GM18508 (cell line): ENCODE results near the gene PTPRJ.

Experiments used
- ATAC-seq: cut with Tn5 transposase; IDR thresholded peaks from one replicate; pipeline ENCODE4 v1.9.1; 2021; ENCODE audit warnings: moderate number of reproducible peaks; ENCODE audit not compliant: insufficient read depth, unreplicated experiment

Gene PTPRJ

GRCh38 chr11:47992959-47993820, 12.8 kb downstream of the PTPRJ start:
- no peak for ATAC-seq

DNA sequence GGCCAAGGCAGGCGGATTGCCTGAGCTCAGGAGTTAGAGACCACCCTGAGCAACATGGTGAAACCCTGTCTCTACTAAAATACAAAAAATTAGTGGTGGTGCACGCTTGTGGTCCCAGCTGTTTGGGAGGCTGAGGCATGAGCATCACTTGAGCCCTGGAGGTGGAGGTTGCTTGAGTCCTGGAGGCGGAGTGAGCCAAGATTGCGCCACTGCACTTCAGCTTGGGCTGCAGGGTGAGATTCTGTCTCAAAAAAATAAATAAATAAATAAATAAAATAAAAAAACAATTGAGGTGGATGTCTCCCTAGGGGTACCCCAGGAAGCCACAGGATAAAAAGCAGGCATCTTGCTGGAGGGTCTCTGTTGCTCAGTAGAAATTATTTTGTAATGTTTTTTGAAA, 14.1 kb downstream of the PTPRJ start:
- ATAC-seq: no peak

GRCh38 chr11:47995360-47995769, 15.0 kb downstream of the PTPRJ start:
- ATAC-seq: no peak

- no peak for ATAC-seq
These were observed 17.0 kb downstream of the PTPRJ start for GRCh38 chr11:47997063-47998053.

GRCh38 chr11:47998345-47998732, 18.0 kb downstream of the PTPRJ start:
- no peak for ATAC-seq

DNA sequence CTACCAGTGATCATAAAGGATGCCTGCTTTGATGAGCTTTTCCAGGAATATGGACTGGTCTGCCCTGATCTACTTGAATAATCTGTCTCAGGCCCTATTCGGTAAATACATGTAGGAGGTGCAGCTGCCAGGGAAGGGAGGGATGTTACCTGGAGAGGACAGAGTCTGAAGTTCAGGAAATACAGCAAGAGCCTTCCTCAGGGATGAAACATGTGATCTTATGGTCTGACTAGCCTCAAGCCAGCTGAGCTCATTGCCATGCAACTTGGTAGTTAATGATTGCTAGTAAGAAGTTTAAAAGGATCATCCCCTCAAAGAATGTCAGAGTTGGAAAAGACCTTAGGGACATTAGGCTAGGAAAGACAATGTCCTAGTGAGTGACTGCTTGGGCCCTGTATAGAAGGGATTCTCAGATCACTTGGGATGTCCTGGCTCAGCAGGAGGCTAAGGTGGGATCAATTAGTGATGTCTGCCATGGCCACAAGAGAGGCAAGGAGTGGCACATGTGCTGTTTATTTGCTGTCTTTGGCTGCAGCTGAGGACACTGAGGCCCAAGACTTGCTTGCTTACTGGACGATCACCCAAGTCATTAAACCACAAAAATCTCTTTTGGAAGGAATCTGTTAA, 18.5 kb downstream of the PTPRJ start:
- ATAC-seq: no peak

GRCh38 chr11:48000432-48000831, 20.1 kb downstream of the PTPRJ start:
- ATAC-seq: no peak

DNA sequence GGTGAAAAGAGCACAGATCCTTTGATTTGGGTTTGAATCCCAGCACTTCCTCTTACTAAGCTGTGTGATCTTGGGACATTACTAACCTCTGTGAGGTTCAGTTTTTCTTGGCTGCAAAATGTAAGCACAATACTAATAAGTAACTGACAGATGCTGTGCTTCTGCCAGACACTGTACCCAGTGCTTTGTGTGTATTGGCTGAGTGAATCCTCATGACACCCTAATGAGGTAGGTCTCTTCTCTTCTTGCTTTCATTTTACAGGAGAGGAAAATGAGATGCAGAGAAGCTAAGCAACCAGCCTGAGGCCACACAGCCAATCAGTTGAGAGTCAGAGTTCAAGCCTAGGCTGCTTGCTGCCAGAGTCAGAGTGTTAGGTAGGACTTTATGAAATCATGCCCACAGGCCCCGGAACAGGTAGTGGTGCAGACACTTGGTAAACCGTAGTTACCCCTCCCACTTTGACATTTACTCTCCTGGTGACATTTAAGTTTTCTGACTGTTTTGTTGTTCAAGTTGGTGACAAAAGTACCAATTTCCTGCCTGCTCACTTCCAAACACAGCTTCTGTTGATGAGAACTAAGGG, 21.2 kb downstream of the PTPRJ start:
- ATAC-seq: peak; percentile 79

GRCh38 chr11:48002561-48002960, 22.2 kb downstream of the PTPRJ start:
- ATAC-seq: no peak

DNA sequence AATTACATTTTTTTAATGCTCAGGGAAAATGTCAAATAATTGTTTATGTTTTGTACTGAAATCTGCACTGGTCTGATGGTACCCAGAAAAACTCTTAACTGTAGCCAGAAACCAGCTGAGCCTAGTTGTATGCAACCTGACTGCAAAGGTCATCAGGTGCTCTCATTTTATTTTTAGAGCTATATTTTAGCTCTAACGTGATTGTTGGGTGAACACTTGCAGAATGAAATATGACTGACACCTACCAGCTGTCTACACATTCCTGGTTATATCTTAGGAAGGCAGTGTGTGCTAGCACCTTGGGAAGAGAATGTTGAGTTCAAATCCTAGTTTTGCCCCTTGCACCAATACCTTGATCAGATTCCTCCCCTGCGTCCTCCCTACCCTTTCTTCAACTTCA, 23.6 kb downstream of the PTPRJ start:
- ATAC-seq: no peak

GRCh38 chr11:48004456-48004855, 24.1 kb downstream of the PTPRJ start:
- ATAC-seq: no peak

DNA sequence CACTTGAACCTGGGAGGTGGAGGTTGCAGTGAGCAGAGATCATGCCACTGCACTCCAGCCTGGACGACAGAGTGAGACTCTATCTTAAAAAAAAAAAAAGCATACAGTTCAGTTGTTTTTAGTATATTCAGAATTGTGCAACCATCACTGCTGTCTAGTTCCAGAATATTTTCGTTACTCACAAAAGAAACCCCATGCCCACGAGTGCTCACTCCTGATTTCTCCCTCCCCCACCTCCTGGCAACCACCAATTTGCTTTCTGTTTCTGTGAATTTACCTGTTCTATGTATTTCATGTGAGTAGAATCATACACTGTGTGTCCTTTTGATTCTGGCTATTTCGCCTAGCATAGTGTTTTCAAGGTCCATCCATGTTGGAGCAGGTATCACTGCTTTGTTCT, 24.8 kb downstream of the PTPRJ start:
- no peak for ATAC-seq

DNA sequence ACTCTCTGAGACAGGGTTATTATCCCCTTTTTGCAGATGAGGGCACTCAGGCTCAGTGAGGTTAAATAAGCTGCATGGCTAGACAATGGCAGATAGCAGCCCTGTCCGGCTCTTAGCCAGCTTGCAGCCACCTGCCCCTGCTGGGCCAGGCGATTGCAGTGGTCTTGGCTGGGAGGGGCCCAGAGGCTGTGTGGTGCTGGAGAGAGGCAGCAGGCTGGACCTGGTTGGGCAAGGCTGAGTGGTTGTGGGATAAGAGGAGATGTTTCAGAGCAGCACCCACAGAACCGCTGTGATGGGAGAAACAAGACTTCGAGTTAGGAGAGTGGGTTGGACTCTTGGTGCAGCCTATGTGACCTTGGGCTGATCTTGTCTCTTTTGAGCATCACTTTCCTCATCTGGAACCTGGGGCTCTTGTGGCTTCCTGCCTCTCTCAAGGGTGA, 25.5 kb downstream of the PTPRJ start:
- ATAC-seq: no peak

DNA sequence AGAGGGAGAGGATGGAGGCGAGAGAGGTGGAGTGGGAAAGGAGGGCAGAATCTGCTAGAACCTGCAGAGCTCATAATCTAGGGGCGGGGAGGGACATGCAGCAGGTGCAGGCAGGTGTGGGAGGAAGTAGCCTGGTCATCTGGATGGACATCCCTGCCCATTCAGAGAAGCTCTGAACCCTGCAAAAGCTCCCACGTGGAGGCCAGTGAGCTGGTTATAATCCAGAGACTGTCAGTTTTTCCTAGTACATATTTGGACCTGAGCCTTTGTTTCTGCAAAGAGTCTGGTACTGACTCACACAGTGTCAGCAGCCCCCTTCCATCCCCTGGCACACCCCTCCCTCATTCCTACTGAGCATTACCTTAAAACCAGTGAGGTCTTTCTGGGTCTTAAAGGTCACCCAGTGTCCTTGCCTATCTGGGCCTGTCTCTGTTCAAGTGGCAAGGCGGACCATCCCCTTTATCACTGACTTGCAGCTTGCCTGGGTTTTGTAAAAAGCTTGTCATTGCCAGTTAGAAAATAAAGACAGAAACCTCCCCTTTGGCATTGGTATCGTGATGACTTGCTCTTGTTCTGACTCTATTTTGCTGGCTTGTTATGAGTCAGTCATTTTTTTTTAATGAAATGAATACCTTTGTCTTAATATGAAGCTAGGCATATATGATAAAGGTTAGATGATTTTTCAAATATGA, 26.1 kb downstream of the PTPRJ start:
- ATAC-seq: peak; percentile 54

GRCh38 chr11:48007677-48008076, 27.3 kb downstream of the PTPRJ start:
- ATAC-seq: no peak

GRCh38 chr11:48008951-48009270, 28.6 kb downstream of the PTPRJ start:
- ATAC-seq: peak; percentile 62

- ATAC-seq: no peak
These were observed 30.9 kb downstream of the PTPRJ start for GRCh38 chr11:48011102-48011797.

DNA sequence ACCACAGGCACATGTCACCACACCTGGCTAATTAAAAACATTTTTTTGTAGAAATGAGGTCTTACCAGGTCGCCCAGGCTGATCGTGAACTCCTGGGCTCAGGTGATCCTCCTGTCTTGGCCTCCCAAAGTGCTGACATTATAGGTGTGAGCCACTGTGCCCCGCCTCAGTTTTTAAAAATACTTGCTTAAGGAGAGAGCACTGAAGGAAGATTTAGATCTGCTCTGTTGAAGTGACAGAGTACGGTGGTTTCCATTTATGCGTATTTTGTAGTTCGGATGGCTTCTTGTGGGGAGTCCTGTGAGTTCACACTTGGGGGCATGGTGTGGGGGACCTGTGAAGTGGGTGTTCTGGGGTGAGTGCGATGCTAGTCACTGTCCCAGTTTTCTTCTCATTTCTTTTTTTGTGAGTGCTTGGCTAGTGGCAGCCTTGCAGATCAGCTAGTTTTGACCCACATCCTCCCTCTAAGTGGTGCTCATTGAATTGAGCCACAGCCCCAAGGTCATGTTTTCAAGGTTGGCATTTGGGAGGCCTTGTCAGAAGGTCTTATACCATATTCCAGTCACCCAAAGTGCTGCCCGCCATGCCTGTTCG, 31.5 kb downstream of the PTPRJ start:
- ATAC-seq: no peak
